ENCODE results near the gene AP3B2.
A peak's percentile ranks its signal among the peaks of the same experiment; 100 is the strongest.
"Not testable (repeated sequence)": the region's sequence is repeated elsewhere in the genome, so short reads cannot be mapped to it uniquely, and the experiment has no call there.

The AP3B2 gene

DNA sequence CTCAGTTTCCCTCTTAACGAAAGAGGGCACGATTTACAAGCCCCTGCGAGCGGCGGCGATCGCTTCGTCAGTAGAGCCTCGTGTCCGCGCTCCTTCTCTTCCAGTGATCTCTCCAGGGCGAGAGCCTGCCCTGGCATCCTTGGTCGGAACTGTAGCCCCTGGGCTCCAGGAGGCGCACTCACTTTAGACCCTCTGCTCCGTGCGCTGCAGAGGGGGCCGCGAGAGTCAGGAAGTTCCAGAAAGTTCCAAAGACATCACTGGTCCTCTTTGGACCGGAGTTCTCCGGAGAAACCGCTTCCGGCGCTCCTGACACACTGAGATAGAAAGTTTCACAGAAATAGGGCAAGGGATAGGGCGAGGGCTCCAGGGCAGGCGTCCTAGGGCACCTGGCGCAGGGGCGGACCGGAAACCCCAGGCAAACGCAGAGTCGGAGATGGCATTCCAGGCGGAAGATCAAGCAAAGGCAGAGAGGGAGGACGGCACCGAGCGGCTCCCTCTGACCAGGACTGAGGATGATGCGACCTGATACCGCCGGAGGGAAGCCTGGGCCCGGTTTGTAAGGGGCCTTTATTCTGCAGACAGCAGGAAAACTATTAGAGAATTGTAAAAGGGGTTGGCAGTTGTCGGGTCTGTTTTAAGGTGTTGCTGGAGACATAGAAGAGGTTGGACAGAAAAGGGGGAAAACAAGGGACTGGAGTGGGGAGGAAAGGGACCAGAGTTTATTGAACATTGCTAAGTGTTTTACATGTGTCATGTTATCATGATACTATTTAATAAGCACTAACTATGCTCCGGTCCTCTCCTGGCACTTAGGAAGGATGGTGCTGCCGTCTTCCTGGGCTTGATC lies 61.2 kb downstream of the AP3B2 start:
- DNase-seq: no peak

GRCh38 chr15:82647835-82648256 lies 61.8 kb downstream of the AP3B2 start:
- DNase-seq: no peak

GRCh38 chr15:82647045-82647834 lies 62.4 kb downstream of the AP3B2 start, which contains the start of gene CPEB1:
Gene CPEB1 (minus strand): TSS chr15:82647363. CDS start chr15:82628459, 18,904 bp downstream.
- no peak for DNase-seq

DNA sequence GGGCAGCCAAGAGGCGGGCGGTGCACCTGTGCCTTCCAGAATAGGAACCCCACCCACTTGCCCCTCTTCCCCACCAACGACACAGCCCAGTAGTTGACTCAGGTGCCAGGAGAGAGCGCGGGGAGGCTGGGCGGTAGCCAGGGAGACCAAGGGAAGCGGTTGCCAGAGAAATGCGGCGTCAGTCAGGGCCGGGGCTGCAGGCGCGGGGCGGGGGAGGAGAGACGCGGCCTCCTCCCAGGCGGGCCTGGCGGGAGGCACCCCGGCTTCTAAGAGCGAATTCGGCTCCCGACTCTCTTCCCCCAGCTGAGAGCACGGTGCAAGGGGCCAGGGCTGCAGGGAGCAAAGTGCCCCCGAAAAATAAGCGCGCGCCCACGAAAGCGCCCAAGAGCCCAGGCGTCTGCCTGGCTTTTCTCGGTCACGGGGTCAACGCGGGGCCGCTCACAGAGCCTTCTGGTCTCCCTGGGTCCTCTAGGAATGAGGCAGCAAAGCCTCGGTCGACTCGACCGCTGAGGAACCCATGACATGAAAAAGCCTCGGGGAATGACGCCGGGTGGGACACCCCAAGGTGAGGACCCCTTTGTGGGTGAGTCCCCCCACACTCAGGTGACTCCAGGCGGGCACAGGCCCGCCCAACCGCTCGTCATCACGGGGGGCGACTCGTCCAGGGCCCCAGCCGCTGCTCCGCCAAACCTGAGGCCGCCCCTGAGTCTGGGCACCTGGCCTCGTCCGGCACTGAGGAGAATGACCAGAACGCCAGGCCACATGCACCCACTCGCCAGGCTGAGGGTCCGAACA lies 63.2 kb downstream of the AP3B2 start:
- peak; percentile 18 for DNase-seq

GRCh38 chr15:82644967-82645852 lies 64.5 kb downstream of the AP3B2 start:
- not testable (repeated sequence) for DNase-seq

DNA sequence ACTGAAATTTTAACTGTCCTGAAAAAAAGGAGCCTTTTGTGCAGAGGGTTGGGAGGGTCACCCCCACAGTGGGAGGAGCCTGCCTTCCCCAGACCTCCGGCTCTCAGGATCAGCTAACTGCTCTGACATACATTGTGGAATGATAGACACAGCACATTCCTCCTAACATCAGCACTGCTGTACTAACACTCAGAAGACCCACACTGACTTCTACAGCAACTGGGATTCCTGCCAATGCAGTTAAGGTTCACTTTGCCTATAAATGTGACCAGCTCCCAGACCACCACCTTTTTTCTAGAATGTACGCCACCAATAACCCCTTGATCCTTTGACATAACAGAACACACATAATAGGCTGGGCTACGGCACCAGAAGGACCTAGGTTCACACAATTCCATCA lies 65.7 kb downstream of the AP3B2 start:
- DNase-seq: no peak

- no peak for DNase-seq
Observed at GRCh38 chr15:82642656-82643055, 67.0 kb downstream of the AP3B2 start.

DNA sequence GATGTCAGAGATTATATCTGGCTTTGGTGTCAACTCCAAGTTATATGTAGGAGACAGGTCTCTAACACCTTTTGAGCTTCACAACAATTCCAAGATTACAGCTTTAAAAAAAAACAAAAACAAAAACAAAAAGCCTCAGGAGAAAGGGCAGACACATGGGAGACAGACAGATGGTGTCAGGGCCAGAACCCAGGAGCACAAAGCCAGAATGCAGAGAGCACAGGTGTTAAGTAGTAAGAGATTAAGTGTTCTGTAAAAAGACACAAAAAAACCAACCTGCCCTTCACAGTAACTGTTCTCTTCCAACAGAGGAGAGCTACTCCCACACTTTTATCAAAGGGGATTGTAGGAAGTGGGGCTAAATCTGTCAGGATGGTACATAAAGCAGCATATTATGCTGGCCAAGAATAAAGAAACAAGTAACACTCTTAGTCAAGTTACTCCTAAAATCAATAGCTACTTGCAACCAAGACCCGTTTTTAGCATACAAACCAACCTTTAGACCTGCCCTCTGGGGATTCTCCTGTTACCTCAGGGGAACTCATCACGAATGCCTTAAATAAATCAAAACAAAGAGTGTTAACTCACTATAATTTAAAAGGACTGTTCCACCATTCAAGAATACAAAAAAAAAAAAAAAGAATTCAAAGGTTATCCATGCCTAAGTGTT lies 68.4 kb downstream of the AP3B2 start:
- no peak for DNase-seq

DNA sequence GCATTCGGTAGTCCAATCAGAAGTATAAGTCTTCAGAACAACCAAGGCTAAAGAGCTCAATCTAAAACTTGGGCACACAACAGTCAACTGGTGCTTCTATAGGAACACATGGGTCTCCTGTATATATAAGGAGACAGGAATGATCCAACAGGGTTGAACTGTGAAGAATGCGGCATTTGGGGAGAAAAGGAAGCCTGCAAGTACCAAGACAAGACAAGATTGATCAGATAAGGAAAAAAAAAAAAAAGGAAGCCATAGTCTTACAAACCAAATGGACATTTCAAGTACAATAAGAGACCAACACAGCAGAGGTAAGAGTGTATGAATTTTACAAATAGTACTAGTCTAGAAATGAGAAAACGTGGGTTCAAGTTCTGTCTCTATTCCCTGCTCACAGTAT lies 69.0 kb downstream of the AP3B2 start:
- DNase-seq: no peak

DNA sequence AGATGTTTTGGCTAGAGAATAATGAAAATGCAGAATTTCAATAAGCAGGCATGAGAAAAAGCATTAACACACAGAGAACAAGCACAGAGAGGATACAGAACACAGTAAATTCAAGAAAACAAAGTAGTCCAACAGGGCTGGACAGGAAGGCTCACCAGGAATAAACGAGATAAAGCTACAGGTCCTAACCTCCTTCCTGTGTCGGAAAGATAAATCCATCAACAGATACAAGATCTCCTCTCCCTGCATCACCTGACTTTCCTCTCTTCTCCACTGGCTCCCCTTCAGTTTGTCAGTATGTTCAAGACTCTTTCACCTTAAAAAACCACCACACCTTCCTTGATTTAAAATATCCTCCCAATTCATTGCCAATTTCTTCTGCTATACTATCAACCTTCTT lies 73.9 kb downstream of the AP3B2 start:
- DNase-seq: no peak

- DNase-seq: no peak
Observed at GRCh38 chr15:82630033-82630432, 79.6 kb downstream of the AP3B2 start.

- DNase-seq: no peak
Observed at GRCh38 chr15:82625136-82625535, 84.5 kb downstream of the AP3B2 start.

- DNase-seq: no peak
Observed at GRCh38 chr15:82624438-82624837, 85.2 kb downstream of the AP3B2 start.

DNA sequence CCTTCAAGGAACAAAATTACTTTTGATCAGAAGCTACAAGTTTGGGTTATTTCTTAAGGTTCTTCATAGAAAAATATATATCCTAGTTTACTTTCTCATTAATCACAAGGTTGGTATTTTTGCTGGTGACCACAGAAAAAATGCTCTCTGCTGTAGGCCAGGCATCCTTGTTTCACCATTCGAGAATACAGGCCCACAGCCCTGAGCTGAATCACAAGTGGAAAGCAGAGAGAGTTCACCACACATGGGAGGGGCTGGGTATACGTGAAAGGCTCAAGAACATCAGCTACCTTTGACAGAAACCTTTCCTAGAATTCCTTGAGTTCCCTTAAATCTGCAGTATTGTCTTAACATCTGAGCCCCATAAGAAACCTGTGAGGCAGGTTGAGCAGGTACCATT lies 85.7 kb downstream of the AP3B2 start:
- DNase-seq: no peak

- no peak for DNase-seq
Observed at GRCh38 chr15:82621970-82622369, 87.7 kb downstream of the AP3B2 start.

- DNase-seq: no peak
Observed at GRCh38 chr15:82613747-82614146, 95.9 kb downstream of the AP3B2 start.

GRCh38 chr15:82611348-82611747 lies 98.3 kb downstream of the AP3B2 start:
- no peak for DNase-seq

Measured in NCI-H510A treated with DMSO at 0.1 percent for 48 hours (cell line).